ENCODE results near the gene PRKCE. TPM values are rescaled to one million over a fixed set of nuclear protein-coding genes. Genes with fewer than 3 reads are reported as not detected.

The PRKCE gene
- total and polyA plus RNA-seq, 2 donors (not counting 1 experiment from before 2014, with no cell fraction given), result 14.1 to 19.0 TPM

DNA sequence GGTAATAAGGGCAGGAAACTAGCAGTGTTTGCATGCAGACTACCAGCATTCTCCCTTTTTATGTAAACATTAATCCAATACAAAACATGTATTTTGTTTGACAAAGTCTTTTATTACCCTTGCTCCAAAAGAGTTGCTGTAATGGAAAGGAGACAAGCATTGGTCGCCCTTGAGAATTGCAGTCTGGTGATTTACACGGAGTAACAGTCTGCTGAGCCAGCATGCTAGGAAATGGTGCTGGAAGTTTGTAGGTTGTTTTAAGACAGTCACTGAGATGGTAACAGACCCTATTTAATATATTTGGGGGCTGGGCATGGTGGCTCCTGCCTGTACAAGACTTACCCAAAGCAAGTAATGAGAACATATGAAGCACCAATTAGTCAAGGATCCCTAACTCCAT, 2.8 kb upstream of the PRKCE start:
- H3K27ac ChIP-seq (ENCODE audit: insufficient read depth, low read length), result no peak overlapping the region
- H3K9me3 ChIP-seq (ENCODE audit: control insufficient read depth, insufficient read depth, low read depth, low read length), result no peaks in the 10 kb centered on the region
- no peaks in the 10 kb centered on the region for H3K27me3 ChIP-seq (ENCODE audit: control insufficient read depth, insufficient read depth, low read length)
- no peak overlapping the region for H3K9ac ChIP-seq (ENCODE audit: insufficient read depth, low read length)
- H3K79me2 ChIP-seq (ENCODE audit: control insufficient read depth, insufficient read depth, low read length), result peaks cover 16% of the 10 kb centered on the region
- H3K4me1 ChIP-seq (ENCODE audit: control insufficient read depth, extremely low read depth, insufficient read depth, low read length), result peaks cover 3% of the 10 kb centered on the region
- peak overlapping the region in 1 of 4 experiments; percentile 91 for H3K4me3 ChIP-seq (replicated peaks in 1 of 4; ENCODE audit: control extremely low read depth in 1 of 4, insufficient read depth in 1 of 4, low read depth in 3 of 4, low read length in 4 of 4)
- H3K4me2 ChIP-seq (ENCODE audit: extremely low read depth, insufficient read depth, low read length), result no peak overlapping the region
- H4K20me1 ChIP-seq (ENCODE audit: control insufficient read depth, extremely low read depth, insufficient read depth, low read length), result no peaks in the 10 kb centered on the region
- H3K36me3 ChIP-seq (ENCODE audit: control insufficient read depth, insufficient read depth, low read length), result no peaks in the 10 kb centered on the region
- DNase-seq (ENCODE audit: low read depth in 2 of 2), result no peak
- H2AFZ ChIP-seq (ENCODE audit: low read length), result no peak overlapping the region
- no peak for TF ChIP-seq EZH2 (IDR thresholded peaks at IDR 0.05; ENCODE audit: low read length, missing control alignments)
- TF ChIP-seq, protein P1, sequence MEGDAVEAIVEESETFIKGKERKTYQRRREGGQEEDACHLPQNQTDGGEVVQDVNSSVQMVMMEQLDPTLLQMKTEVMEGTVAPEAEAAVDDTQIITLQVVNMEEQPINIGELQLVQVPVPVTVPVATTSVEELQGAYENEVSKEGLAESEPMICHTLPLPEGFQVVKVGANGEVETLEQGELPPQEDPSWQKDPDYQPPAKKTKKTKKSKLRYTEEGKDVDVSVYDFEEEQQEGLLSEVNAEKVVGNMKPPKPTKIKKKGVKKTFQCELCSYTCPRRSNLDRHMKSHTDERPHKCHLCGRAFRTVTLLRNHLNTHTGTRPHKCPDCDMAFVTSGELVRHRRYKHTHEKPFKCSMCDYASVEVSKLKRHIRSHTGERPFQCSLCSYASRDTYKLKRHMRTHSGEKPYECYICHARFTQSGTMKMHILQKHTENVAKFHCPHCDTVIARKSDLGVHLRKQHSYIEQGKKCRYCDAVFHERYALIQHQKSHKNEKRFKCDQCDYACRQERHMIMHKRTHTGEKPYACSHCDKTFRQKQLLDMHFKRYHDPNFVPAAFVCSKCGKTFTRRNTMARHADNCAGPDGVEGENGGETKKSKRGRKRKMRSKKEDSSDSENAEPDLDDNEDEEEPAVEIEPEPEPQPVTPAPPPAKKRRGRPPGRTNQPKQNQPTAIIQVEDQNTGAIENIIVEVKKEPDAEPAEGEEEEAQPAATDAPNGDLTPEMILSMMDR (conservative IDR thresholded peaks at IDR 0.05 in 1 of 2, IDR thresholded peaks at IDR 0.05 in 1 of 2; ENCODE audit: low read depth in 1 of 2, low read length in 2 of 2), result no peak

GRCh38 chr2:45649462-45649857, 2.0 kb upstream of the PRKCE start:
- DNase-seq (ENCODE audit: low read depth in 2 of 2), result peak in 1 of 2 donors; percentile 40

DNA sequence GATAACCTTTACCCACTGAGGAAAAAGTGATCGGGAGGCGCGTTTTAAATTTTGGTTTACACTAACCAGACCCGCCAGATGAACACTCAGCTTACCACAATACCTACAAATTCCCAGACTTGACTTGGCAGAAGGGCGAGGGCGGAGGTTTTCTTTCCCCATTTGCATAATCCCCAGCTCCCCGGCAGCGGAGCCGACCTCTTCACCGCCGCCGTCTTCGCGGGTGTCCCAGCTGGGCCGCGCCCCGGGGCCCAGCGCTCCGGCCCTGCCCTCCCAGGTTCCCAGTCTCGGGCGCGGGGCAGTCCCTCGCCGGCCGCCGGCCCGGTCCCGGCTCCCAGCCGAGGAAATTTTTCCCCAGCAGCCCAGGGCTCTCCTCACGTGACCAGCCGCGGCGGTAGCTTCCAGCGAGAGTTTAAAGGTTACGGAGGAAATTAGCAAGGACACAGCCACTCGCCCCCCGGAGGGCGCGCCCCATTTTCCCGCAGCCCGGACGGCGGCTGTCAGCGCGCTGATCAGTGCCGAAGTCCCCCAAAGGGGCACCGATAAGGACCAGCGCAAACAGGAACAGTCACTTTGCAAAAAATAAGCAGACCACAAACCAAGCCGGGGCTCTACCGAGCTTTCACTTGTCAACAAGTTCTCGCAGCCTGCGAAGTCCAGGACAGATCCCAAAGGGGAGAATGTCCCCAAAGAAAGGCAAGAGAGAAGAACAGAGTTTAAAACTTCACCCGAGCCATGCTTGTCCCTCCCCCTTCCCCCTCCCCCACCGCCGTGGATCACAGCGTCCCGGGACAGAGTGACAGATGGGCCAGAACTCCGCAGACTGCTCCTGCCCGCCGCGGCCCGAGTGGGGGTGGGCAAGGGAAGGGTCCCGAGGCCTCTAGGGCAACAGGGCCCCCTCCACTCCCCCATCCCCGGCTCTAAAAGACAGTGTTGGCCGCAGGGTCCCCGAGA, 1.3 kb upstream of the PRKCE start:
- TF ChIP-seq, protein P1 (conservative IDR thresholded peaks at IDR 0.05 in 1 of 2, IDR thresholded peaks at IDR 0.05 in 1 of 2; ENCODE audit: low read depth in 1 of 2, low read length in 2 of 2), result no peak
- no peak for TF ChIP-seq EZH2 (IDR thresholded peaks at IDR 0.05; ENCODE audit: low read length, missing control alignments)
- peak overlapping the region; percentile 33 for H2AFZ ChIP-seq (ENCODE audit: low read length)
- H3K4me2 ChIP-seq (ENCODE audit: extremely low read depth, insufficient read depth, low read length), result peak overlapping the region; percentile 80
- H3K9ac ChIP-seq (ENCODE audit: insufficient read depth, low read length), result peak overlapping the region; percentile 75
- no peaks in the 10 kb centered on the region for H3K9me3 ChIP-seq (ENCODE audit: control insufficient read depth, insufficient read depth, low read depth, low read length)
- no peaks in the 10 kb centered on the region for H4K20me1 ChIP-seq (ENCODE audit: control insufficient read depth, extremely low read depth, insufficient read depth, low read length)
- DNase-seq (ENCODE audit: low read depth in 2 of 2), result peak; percentile 45 to 62
- H3K27ac ChIP-seq (ENCODE audit: insufficient read depth, low read length), result peak overlapping the region; percentile 65
- H3K36me3 ChIP-seq (ENCODE audit: control insufficient read depth, insufficient read depth, low read length), result no peaks in the 10 kb centered on the region
- peak overlapping the region; percentile 71 to 92 (median 87) for H3K4me3 ChIP-seq (replicated peaks in 1 of 4; ENCODE audit: control extremely low read depth in 1 of 4, insufficient read depth in 1 of 4, low read depth in 3 of 4, low read length in 4 of 4)
- H3K27me3 ChIP-seq (ENCODE audit: control insufficient read depth, insufficient read depth, low read length), result no peaks in the 10 kb centered on the region
- H3K4me1 ChIP-seq (ENCODE audit: control insufficient read depth, extremely low read depth, insufficient read depth, low read length), result peaks cover 5% of the 10 kb centered on the region
- peaks cover 28% of the 10 kb centered on the region for H3K79me2 ChIP-seq (ENCODE audit: control insufficient read depth, insufficient read depth, low read length)

More at GRCh38 chr2:45649462-45649857, 2.0 kb upstream of the PRKCE start:
- H3K4me3 ChIP-seq (replicated peaks in 1 of 4; ENCODE audit: control extremely low read depth in 1 of 4, insufficient read depth in 1 of 4, low read depth in 3 of 4, low read length in 4 of 4), result peak overlapping the region; percentile 63 to 92 (median 87)
- peak overlapping the region; percentile 80 for H3K4me2 ChIP-seq (ENCODE audit: extremely low read depth, insufficient read depth, low read length)
- no peak for TF ChIP-seq EZH2 (IDR thresholded peaks at IDR 0.05; ENCODE audit: low read length, missing control alignments)
- TF ChIP-seq, protein P1 (conservative IDR thresholded peaks at IDR 0.05 in 1 of 2, IDR thresholded peaks at IDR 0.05 in 1 of 2; ENCODE audit: low read depth in 1 of 2, low read length in 2 of 2), result no peak
- H3K27me3 ChIP-seq (ENCODE audit: control insufficient read depth, insufficient read depth, low read length), result no peaks in the 10 kb centered on the region
- peak overlapping the region; percentile 75 for H3K9ac ChIP-seq (ENCODE audit: insufficient read depth, low read length)
- peak overlapping the region; percentile 33 for H2AFZ ChIP-seq (ENCODE audit: low read length)
- peaks cover 5% of the 10 kb centered on the region for H3K4me1 ChIP-seq (ENCODE audit: control insufficient read depth, extremely low read depth, insufficient read depth, low read length)
- H4K20me1 ChIP-seq (ENCODE audit: control insufficient read depth, extremely low read depth, insufficient read depth, low read length), result no peaks in the 10 kb centered on the region
- H3K79me2 ChIP-seq (ENCODE audit: control insufficient read depth, insufficient read depth, low read length), result peaks cover 24% of the 10 kb centered on the region
- no peaks in the 10 kb centered on the region for H3K36me3 ChIP-seq (ENCODE audit: control insufficient read depth, insufficient read depth, low read length)
- peak overlapping the region; percentile 65 for H3K27ac ChIP-seq (ENCODE audit: insufficient read depth, low read length)
- H3K9me3 ChIP-seq (ENCODE audit: control insufficient read depth, insufficient read depth, low read depth, low read length), result no peaks in the 10 kb centered on the region

All from fibroblast of lung (primary cell).